Measurements from ENCODE around the gene TNFRSF12A.
"Not testable (repeated sequence)": the region's sequence is repeated elsewhere in the genome, so short reads cannot be mapped to it uniquely, and the experiment has no call there.

The TNFRSF12A gene

GRCh38 chr16:3068487-3068886 lies 48.3 kb downstream of the TNFRSF12A start:
- FAIRE-seq = no peak
- no peak for TF ChIP-seq CTCF (IDR thresholded peaks at IDR 0.05; ENCODE audit: insufficient read depth, missing control alignments)
- DNase-seq (ENCODE audit: insufficient read length, low spot score) = no peak

DNA sequence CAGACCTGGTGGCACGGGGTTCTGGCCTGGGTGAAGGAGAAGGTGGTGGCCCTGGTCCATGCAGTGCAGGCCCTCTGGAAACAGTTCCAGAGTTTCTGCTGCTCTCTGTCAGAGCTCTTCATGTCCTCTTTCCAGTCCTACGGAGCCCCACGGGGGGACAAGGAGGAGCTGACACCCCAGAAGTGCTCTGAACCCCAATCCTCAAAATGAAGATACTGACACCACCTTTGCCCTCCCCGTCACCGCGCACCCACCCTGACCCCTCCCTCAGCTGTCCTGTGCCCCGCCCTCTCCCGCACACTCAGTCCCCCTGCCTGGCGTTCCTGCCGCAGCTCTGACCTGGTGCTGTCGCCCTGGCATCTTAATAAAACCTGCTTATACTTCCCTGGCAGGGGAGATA lies 49.0 kb downstream of the TNFRSF12A start:
- FAIRE-seq; DNase-seq (ENCODE audit: insufficient read length, low spot score): not testable (repeated sequence)

GRCh38 chr16:3070608-3071111 lies 50.5 kb downstream of the TNFRSF12A start:
- TF ChIP-seq CTCF (IDR thresholded peaks at IDR 0.05; ENCODE audit: insufficient read depth, missing control alignments) = no peak
- DNase-seq (ENCODE audit: insufficient read length, low spot score) (no peak), FAIRE-seq (no peak)

DNA sequence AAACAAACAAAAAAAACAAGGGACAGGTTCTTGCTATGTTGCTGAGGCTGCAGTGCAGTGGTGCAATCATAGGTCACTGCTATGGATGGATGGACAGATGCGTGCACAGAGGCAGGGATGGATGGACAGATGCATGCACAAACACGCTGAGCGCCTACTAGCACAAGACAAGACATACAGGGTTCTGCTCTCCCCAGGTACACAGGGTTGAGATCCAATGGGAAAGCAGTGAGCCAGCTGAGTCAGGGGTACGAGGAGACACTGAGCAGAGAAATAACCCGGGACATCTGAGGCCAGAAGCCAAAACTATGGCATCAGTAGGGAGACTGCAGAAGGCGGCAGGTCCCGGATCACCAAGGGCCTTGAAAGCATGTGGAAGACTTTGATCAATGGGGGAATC lies 51.5 kb downstream of the TNFRSF12A start:
- no peak for DNase-seq (ENCODE audit: insufficient read length, low spot score)
- FAIRE-seq = no peak
- no peak for TF ChIP-seq CTCF (IDR thresholded peaks at IDR 0.05; ENCODE audit: insufficient read depth, missing control alignments)

Measured in D721Med (cell line).